Ovary (tissue), 9 donors: ENCODE measurements around the gene CCN6. TPM values are rescaled to one million over a fixed set of nuclear protein-coding genes. Genes with fewer than 3 reads are reported as not detected.

ENCODE experiments used
- DNase-seq, 5 donors: peaks; one replicate each; pipeline ENCODE4 v3.0.0-alpha.2; 2019 to 2020
- H3K27ac ChIP-seq, 2 donors: fragments of 200-600 bp; one replicate each; pipeline versions ENCODE4 v1.5.1 to v1.8.0; 2019 to 2022
- H3K27me3 ChIP-seq: fragments of 200-600 bp; one replicate; pipeline ENCODE4 v1.8.0; 2022
- H3K36me3 ChIP-seq: fragments of 200-600 bp; sonication (generic); one replicate; pipeline ENCODE4 v1.5.1; 2019
- H3K4me1 ChIP-seq: one replicate; pipeline ENCODE4 v1.8.1; 2013; ENCODE audit warnings: mild to moderate bottlenecking, moderate library complexity; ENCODE audit not compliant: insufficient read depth
- H3K4me3 ChIP-seq: fragments of 200-600 bp; sonication (generic); one replicate; pipeline ENCODE4 v1.5.1; 2017
- H3K9me3 ChIP-seq, 2 donors: fragments of 200-600 bp in 1 of 2; sonication (generic) in 1 of 2; one replicate each; pipeline versions ENCODE4 v1.5.1 to v1.8.1; 2013 to 2019; ENCODE audit warnings: mild to moderate bottlenecking in 1 of 2, moderate library complexity in 1 of 2
- EP300 ChIP-seq: sonication (generic); formaldehyde crosslinking; IDR thresholded peaks from one replicate; pipeline ENCODE4 v1.6.1; 2017; ENCODE audit warnings: antibody characterized with exemption
- POLR2A ChIP-seq: fragments of 450-650 bp; IDR thresholded peaks from one replicate; pipeline ENCODE4 v1.6.1; 2017; ENCODE audit warnings: antibody characterized with exemption, mild to moderate bottlenecking, moderate library complexity
- WGBS, 3 donors: extraction: QIAGEN DNeasy Blood & Tissue Kit in 1 of 3; methylation state at CpG; one replicate each; pipeline versions ENCODE4 v1.1.5 to v1.1.7; 2013 to 2017; 5-methylcytosine and 5-hydroxymethylcytosine counted together
- intact Hi-C, 4 donors: fragments of 100-400 bp; cut with DNase I; formaldehyde crosslinking; loops; one replicate each; pipeline versions ENCODE4 v1.11.0 to v1.15.1; 2022 to 2023
- polyA plus RNA-seq, 2 donors: library from polyadenylated mRNA; stranded (reverse); fragments of 200-250 nt in 1 of 2; fragments of 350-450 nt in 1 of 2; fragmentation: Illumina TruSeq in 1 of 2; extraction: RNeasy Lipid Tissue Mini Kit (QIAGEN cat#74804) in 1 of 2; gene quantifications; one replicate each; pipeline ENCODE4 v1.2.3, GENCODE V29; 2013 to 2014
- total RNA-seq, 7 donors: library from RNA; depleted of rRNA in 2 of 7; stranded (reverse); fragments of >200 nt in 2 of 7; fragmentation: NEBNext Ultra II Directional in 3 of 7; extraction: Animal tissue kit (Norgen Biotek cat#: 25700) in 3 of 7; gene quantifications; one replicate each; pipeline versions ENCODE4 v1.1.0 to v1.2.4, GENCODE V29; 2016 to 2023
- TF ChIP-seq, protein P1 (sequence below), 3 donors: fragments of 450-650 bp in 2 of 3; fragments of 200-600 bp in 1 of 3; IDR thresholded peaks; one replicate each; pipeline versions ENCODE4 v1.5.1 to v1.8.0; 2016 to 2022; ENCODE audit warnings: antibody characterized with exemption in 3 of 3, mild to moderate bottlenecking in 1 of 3
- donor health status: DM: no; HTN: no; CAD: no; lungs with moderate emphysema.
- donor health status: DM: no; HTN: no; CAD: no.
- donor health status: Bipolar disorder and iron deficiency.
- donor health status: DM: yes; HTN: yes; CAD: no.
- donor health status: DM: no; HTN: no; CAD: no.
- donor health status: DM: yes; HTN: yes; CAD: no.

Gene CCN6
- total and polyA plus RNA-seq, 9 donors: 0.25 to 2.2 (median 1.3) TPM; not detected in 6

DNA sequence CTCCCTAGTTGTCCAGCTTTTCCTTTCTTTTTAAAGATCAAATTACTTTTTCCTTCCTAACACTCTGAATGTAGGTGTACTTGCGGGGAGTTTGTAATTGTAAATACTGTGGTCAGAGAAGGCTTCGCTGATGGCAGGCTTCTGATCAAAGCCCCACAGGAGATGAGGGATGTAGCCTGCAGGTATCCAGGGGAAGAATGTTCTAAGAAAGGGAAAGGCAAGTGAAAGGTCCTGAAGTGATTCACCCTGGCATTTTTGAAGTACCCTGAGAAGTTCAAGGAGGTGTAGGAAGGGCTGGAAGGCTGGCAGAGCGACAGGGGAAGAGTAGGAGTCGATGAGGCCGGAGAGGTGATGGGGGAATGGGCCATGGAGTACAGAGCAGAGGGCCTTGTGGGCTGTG is 38.2 kb upstream of the CCN6 start:
- no peak for DNase-seq
- H3K4me1 ChIP-seq: peaks cover 6% of the 10 kb centered on the region
- TF ChIP-seq POLR2A: no peak
- TF ChIP-seq EP300: no peak
- TF ChIP-seq, protein P1, sequence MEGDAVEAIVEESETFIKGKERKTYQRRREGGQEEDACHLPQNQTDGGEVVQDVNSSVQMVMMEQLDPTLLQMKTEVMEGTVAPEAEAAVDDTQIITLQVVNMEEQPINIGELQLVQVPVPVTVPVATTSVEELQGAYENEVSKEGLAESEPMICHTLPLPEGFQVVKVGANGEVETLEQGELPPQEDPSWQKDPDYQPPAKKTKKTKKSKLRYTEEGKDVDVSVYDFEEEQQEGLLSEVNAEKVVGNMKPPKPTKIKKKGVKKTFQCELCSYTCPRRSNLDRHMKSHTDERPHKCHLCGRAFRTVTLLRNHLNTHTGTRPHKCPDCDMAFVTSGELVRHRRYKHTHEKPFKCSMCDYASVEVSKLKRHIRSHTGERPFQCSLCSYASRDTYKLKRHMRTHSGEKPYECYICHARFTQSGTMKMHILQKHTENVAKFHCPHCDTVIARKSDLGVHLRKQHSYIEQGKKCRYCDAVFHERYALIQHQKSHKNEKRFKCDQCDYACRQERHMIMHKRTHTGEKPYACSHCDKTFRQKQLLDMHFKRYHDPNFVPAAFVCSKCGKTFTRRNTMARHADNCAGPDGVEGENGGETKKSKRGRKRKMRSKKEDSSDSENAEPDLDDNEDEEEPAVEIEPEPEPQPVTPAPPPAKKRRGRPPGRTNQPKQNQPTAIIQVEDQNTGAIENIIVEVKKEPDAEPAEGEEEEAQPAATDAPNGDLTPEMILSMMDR (IDR thresholded peaks at IDR 0.05): no peak
- no peaks in the 10 kb centered on the region for H3K27me3 ChIP-seq
- H3K36me3 ChIP-seq: no peaks in the 10 kb centered on the region
- H3K9me3 ChIP-seq: no peaks in the 10 kb centered on the region
- intact Hi-C loops: no loop called here
- WGBS, 3 donors: 93 to 98% (median 96%) methylated on average over 5 of the region's 5 CpGs
- no peak overlapping the region for H3K4me3 ChIP-seq
- H3K27ac ChIP-seq: no peak overlapping the region

DNA sequence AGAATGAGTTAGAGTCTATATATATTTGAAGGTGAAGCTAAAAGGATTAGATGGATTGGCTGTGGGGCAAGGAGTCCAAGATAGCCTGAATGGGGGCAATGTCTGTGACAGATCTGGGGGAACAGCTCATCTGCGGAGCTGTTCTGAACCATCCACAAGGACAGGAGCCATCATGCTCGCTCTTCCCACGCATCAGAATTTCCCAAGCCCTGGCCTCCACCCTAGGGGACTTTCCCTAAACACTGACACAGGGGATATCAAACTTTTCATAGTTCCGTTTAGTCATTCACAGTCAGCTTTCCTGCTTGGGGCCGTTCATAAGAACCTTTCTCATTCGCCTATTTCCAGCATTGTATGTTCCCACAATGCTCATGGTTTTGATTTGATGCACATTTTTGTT is 37.6 kb upstream of the CCN6 start:
- 79 to 90% (median 89%) methylated on average over 6 of the region's 6 CpGs for WGBS, 3 donors
- no peaks in the 10 kb centered on the region for H3K9me3 ChIP-seq
- TF ChIP-seq EP300 (no peak), POLR2A (no peak)
- TF ChIP-seq, protein P1 (IDR thresholded peaks at IDR 0.05): no peak
- H3K4me1 ChIP-seq: peaks cover 8% of the 10 kb centered on the region
- no peak overlapping the region for H3K27ac ChIP-seq
- H3K4me3 ChIP-seq: no peak overlapping the region
- no peaks in the 10 kb centered on the region for H3K36me3 ChIP-seq
- no peaks in the 10 kb centered on the region for H3K27me3 ChIP-seq
- DNase-seq: no peak
- intact Hi-C loops: no loop called here

DNA sequence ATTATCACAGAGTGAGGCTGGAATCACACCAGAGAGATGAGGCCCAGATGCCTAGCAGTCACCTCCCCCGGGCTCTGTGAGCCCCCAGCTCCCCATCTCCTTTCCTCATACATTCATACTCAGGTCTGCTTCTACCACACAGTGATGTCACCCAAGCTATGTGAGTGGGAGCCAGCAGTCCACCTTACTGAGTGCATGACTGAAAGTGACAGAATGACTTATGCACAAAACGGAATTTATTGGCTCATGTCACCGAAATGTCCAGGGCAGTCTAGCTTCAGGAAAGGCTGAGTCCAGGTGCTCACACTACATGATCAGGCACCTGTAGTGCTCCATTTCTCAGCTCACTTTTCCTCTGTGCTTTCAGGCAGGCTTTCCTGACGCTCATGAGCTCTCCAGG is 36.7 kb upstream of the CCN6 start:
- TF ChIP-seq POLR2A: no peak
- TF ChIP-seq, protein P1 (IDR thresholded peaks at IDR 0.05): no peak
- TF ChIP-seq EP300: no peak
- no peak overlapping the region for H3K4me3 ChIP-seq
- 93 to 96% (median 94%) methylated on average over 4 of the region's 4 CpGs for WGBS, 3 donors
- peaks cover 8% of the 10 kb centered on the region for H3K4me1 ChIP-seq
- no peaks in the 10 kb centered on the region for H3K9me3 ChIP-seq
- intact Hi-C loops: no loop called here
- H3K27me3 ChIP-seq: no peaks in the 10 kb centered on the region
- no peak overlapping the region for H3K27ac ChIP-seq
- no peak for DNase-seq
- no peaks in the 10 kb centered on the region for H3K36me3 ChIP-seq

DNA sequence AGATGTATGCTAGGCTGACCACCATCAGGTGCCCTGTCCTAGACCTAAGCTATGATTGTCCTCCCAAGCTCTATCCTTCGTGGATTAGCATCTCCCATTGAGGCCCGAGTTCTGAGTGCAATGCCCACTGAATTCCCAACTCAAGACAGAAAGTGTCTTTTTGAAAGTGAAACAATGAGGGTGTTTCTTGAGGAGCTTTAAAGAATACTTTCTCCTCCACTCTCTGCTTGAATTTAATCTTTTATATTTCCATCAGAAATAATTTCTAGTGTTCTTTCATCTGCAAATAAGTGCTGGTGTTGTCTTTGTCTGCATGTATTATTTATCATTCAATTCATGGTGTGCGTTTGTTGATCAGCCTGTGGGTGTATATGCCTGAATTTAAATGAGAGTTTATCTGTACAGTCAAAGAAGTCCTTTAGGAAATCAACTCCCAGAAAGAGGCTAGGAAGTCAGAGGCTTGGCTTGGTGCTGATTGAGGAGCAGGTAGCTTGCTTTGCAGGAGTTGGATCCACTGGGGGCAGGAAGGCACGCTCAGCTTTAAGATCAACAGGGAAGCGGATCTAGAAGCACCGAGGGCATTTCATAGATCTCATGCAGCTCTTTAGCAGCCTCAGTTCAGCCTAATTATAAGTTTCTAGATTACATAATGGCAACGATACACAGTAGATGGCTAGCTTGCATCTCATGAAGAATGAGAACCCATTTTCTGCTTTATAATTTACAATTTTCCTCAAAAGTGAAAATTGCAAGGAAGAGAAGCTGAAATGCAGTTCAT is 36.0 kb upstream of the CCN6 start:
- DNase-seq: no peak
- intact Hi-C loops: no loop called here
- no peak for TF ChIP-seq EP300
- TF ChIP-seq, protein P1 (IDR thresholded peaks at IDR 0.05): no peak
- no peak for TF ChIP-seq POLR2A
- no peaks in the 10 kb centered on the region for H3K36me3 ChIP-seq
- 65 to 77% (median 71%) methylated on average over 7 of the region's 7 CpGs for WGBS, 3 donors
- no peak overlapping the region for H3K4me3 ChIP-seq
- H3K9me3 ChIP-seq: no peaks in the 10 kb centered on the region
- H3K4me1 ChIP-seq: peaks cover 8% of the 10 kb centered on the region
- H3K27ac ChIP-seq: no peak overlapping the region
- H3K27me3 ChIP-seq: no peaks in the 10 kb centered on the region
